ENCODE measurements around the gene RAB40B.

Gene RAB40B

DNA sequence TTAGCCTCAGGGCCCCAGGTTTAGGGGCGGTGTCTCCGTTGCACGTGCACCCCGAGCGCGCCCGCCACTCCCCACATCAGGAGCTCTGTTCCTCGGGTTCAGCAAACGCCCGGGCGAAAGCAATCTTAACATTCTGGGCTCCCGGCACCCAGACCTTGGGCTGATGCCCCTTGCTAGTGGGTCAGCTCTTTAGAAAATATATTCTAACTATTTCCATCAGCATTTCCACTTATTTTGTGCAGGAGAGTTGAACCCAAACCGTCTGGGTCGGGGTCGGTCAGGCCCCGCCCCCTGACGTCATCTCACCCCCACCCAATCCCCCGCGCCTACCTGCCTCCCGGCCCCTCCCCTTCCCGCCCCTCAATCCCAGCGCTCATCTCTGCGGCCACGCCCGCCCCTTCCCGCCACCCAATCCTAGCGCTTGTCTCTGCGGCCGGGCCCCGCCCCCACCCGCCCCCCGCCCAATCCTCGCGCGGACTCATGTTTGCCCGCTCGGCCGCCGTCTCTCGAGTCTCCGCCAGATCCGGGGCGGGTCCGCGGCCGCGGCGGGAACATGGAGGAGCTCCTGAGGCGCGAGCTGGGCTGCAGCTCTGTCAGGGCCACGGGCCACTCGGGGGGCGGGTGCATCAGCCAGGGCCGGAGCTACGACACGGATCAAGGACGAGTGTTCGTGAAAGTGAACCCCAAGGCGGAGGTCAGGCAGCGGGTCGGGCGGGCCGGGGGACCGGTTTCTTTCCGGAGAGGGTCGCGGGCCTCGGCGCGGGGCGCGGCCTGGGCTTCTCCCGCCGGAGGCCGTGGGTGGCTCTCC is 17.9 kb upstream of the RAB40B start, which contains the start of gene FN3KRP:
Gene FN3KRP, plus strand, starts transcription at position 504 of the 808 bp plus-strand sequence. Its CDS starts 50 bp downstream, at position 554.
- DNase-seq (ENCODE audit: low read depth in 2 of 2): peak; percentile 81 to 91

GRCh38 chr17:82713071-82713723 is 14.7 kb upstream of the RAB40B start:
- DNase-seq (ENCODE audit: low read depth in 2 of 2): no peak

- no peak for DNase-seq (ENCODE audit: low read depth in 2 of 2)
Measured at GRCh38 chr17:82710499-82711232, 12.2 kb upstream of the RAB40B start.

DNA sequence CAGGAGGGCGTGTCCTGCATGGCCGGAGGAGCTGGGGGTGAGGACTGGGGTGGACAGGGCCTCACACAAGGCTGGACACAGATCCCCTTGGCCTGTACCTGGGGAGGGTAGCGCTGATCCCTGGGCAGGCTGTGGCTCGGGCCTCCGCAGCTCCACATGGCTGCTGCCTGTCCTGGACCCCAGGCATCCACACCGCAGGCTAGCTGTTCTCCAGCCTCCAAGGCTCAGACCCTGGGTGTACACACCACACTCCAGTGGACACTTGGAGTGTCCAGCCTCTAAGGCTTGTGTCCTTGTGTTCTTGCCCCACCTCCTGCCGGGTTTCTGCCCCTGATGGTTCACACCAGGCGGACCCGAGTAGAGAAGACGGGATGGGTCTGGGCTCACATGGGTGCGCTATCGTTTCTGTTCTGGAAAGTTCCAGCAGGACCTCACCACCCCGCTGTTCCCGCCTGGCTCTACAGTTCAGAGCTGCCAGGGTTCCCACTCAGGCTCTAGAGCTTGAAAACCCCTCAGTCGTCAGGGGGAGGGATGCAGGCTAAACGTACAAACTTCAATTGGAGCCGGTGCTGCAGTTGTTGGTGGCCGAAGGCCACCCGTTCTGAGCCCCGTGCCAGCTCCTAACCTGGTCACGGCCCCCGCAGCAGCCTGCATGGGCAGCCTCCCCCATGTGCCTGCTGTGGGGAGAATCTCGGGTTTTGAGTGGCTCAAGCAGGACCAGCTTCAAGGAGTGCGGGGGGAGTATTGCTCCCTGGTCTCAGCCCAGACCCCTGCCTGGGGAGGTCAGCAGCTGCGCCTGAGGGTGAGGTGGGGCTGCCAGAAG is 11.4 kb upstream of the RAB40B start:
- DNase-seq (ENCODE audit: low read depth in 2 of 2): no peak

DNA sequence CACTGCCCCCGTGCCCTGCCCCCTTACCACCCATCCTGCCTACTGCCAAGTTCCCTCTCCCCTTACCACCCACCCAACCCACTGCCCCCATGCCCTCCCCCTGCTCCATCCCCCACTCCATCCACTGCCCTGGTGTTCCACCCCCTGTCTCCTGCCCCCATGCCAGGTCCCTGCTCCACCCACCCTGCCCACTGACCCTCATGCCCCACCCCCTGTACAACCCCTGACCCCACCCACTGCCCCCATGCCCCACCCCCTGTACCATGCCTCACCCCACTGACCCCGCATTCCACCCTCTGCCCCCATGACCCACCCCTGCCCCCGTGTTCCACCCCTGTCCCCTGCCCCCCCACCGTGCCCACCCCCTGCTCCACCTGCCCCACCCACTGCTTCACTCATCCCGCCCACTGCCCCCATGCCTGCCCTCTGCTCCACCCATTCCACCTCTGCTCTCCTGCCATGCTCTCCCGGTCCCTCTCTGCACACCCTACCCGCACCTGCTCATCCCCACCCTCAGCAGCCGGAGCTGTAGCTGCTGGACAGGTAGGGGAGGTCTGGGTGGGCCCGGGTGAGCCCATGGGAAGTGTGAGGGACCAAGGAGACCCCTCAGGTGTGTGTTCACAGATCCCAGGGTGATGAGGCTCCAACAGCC is 10.7 kb upstream of the RAB40B start:
- no peak for DNase-seq (ENCODE audit: low read depth in 2 of 2)

GRCh38 chr17:82705756-82706155 is 7.3 kb upstream of the RAB40B start:
- DNase-seq (ENCODE audit: low read depth in 2 of 2): no peak

GRCh38 chr17:82704886-82705285 is 6.4 kb upstream of the RAB40B start:
- DNase-seq (ENCODE audit: low read depth in 2 of 2): no peak

GRCh38 chr17:82703935-82704865 is 5.7 kb upstream of the RAB40B start:
- no peak for DNase-seq (ENCODE audit: low read depth in 2 of 2)

DNA sequence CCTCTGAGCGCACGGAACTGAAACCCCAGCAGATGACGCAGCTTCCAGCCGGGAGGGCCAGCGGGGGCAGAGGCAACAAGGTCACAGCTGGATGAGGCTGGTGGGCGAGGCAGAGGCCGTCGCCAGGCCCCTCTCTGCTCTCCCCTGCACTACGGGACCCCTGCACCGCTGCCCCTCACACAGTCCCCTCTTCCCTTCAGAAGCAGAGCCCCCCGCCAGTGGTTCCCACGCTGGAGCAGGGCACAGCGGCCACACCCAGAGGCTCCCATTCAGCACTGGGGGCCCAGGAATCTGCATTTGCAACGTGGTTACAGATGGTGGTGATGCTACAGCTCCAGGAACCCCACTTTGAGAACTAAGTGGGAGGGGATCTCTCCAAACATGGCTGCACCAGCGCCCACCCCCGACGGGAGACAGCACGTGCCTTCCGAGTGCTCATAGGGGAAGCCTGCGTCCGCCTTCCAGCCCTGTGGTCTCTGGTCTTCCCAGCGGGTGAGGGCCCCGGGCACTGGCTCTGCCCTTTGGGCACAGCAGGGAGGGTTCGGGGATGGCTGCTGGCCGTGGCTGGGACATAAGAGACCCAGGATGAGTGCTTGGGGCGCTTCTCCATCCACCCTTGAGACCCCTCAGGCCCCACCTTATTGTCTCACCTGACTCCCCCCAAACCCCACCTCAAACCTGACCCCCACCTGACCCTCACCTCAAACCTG is 4.7 kb upstream of the RAB40B start:
- DNase-seq (ENCODE audit: low read depth in 2 of 2): no peak

- no peak for DNase-seq (ENCODE audit: low read depth in 2 of 2)
Measured at GRCh38 chr17:82702231-82702927, 3.9 kb upstream of the RAB40B start.

DNA sequence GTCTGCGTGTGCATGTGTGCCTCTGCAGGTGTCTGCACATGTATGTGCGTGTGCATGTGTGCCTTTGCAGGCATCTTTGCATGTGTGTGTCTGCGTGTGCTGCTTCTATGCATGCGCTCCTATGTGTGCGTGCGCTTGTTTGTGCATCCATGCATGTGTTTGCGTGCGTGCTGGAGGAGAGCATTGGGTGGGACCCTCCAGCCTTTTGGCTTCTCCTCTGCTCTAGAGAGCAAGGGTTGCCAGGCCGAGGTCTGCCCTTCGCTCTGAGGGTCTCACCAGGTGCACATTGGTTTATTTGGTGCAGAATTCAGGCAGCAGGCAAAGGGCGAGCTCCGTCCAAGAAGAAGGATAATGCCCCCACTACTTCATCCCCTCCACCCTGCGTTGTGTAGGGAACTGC is 1.1 kb upstream of the RAB40B start:
- DNase-seq (ENCODE audit: low read depth in 2 of 2): no peak

DNA sequence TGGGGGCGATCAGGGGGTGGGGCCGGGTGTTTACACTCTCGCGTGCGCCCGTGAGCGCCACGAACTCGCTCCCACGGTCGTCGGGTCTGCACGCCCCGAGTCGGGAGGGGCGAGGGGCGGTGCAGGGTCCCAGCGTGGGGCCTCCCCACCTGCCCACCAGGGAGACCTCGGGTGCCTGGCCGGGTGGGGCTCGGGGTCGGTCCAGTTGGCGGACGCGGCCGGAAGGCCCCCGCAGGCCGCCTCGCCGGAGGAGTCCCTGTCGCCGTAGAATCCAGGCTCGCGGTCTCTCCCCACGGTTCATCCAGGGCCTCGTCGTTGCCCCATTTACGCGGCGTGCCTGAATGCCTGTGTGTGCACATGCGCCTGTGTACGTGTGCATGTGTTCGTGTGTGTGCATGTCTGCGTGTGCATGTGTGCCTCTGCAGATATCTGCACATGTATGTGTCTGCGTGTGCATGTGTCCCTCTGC is 510 bp upstream of the RAB40B start:
- DNase-seq (ENCODE audit: low read depth in 2 of 2): no peak

DNA sequence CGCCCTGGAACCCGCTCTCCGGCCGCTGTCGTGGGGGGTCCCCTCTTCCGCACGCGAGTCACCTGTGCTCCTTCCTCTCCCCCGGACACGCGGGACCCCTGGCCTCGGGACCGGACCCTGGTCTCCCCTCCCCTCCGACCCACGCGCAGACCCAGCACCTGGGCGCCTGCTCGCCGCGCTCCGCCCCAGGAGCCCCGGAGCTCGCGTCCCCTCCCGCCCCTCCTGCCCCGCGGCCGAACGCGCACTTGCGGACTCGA is 762 bp downstream of the RAB40B start:
- DNase-seq (ENCODE audit: low read depth in 2 of 2): no peak

DNA sequence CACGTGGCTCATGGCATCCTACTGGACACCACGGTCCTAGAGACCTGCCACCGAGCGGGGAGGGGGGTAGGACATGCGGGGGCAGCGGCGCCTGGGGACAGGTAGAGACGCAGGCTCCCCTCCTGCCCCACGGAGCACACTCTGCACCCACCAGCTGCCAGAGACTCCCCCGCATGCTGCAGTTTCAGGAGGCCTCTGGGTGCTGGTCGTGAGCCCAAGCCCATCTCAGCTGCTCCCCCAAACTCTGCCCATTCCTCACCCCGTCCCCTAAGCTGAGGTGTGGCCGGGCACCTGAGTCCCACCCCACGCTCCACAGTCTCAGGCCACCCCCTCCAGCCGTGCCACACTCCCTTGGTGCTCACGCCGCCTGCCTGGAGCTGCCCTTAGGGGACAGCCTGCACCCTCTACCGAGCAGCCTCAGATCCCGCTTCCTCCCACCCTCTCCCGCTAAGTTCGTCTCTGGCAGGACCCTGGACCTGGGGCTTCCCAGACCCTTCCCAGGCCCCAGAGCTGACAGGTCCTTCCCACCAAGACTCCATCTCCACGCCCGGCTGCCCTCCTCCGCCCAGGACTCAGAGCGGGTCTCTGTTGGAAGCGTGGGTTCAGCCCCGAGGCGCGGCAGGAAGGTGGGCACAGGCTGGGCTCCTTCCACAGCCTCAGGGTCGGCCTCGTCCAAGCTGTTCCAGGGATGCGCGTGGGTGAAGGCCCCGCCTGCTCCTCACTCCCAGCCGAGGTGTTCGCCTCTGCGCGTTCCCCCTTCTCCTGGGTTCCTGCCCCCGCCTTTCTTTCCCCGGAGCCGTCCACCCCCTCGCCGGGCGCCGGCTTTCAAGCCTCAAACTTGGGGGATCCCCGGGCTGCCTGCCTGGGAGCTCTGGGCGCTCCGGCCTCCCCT is 1.3 kb downstream of the RAB40B start:
- no peak for DNase-seq (ENCODE audit: low read depth in 2 of 2)

DNA sequence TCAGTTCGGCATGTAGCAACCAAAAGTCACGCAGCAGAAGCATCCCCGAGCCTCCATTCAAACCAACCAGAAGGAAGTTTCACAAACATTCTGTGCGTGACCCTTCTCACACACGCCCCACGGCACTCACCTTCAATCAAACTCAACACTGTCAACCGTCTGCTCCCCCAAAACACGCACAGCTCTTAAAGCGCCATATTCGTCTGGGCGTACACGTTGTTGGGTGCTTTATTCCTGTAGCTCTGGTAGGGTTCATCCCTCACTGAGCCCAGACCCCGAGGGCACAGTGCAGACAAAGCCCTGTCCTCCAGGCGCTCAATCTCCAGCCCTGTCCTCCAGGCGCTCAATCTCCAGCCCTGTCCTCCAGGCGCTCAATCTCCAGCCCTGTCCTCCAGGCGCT is 2.2 kb downstream of the RAB40B start:
- no peak for DNase-seq (ENCODE audit: low read depth in 2 of 2)

GRCh38 chr17:82694647-82695046 is 3.9 kb downstream of the RAB40B start:
- DNase-seq (ENCODE audit: low read depth in 2 of 2): no peak

DNA sequence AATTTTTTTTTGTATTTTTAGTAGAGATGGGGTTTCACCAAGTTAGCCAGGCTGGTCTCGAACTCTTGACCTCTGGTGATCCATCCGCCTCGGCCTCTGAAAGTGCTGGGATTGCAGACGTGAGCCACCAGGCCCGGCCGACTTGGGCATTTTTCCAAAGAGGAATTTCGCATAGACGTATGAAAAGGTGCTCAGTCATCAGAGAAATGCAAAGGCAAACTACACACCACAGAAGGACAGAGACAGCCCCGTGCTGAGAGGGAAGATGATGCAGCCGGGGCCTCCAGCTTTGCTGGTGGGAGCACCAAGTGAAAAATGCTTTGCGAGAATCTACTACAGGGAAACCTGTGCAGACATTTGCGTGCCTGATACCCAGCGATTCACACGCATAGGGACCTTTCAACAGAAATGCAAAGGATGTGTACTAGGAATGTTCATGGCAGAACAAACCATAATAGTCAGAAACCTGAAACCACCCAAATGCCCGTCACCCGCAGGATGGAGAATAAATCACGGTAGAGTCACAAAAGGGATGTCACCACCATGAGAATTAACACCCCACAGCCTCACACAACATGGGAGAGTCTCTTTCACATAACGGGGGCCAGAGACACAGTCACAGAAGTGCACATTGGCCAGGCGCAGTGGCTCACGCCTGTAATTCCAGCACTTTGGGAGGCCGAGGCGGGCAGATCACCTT is 5.2 kb downstream of the RAB40B start:
- no peak for DNase-seq (ENCODE audit: low read depth in 2 of 2)

Data from stimulated activated CD4-positive, alpha-beta T cell treated with anti-CD3 and anti-CD28 coated beads, Interleukin-4, amount 100 ng/mL, for 48 hours (primary cell).